ENCODE measurements around the gene NIT1. TPM values are rescaled to one million over a fixed set of nuclear protein-coding genes. Genes with fewer than 3 reads are reported as not detected.

The NIT1 gene
- total RNA-seq, 1 experiment from 2014 or later: 47.2 TPM

GRCh38 chr1:161132410-161133219 lies 14.7 kb downstream of the NIT1 start, which contains the start of gene DEDD (continued):
- TF ChIP-seq PRDM15 (CRISPR knock-in tag; IDR thresholded peaks at IDR 0.05): peak; percentile 86
- no peak for TF ChIP-seq NR3C1 (CRISPR knock-in tag; conservative IDR thresholded peaks at IDR 0.05; ENCODE audit: low read depth)
- TF ChIP-seq TEAD4 (CRISPR knock-in tag; IDR thresholded peaks at IDR 0.05): no peak
- no peak for TF ChIP-seq ZNF219 (CRISPR knock-in tag; IDR thresholded peaks at IDR 0.05; ENCODE audit: borderline replicate concordance)
- no peak for TF ChIP-seq FOXK1 (CRISPR knock-in tag; IDR thresholded peaks at IDR 0.05)
- peak; percentile 64; the same call in 1 of the 2 replicates for TF ChIP-seq CBFB (CRISPR knock-in tag; IDR thresholded peaks at IDR 0.05; ENCODE audit: low read depth)
- peak; percentile 55; the same call in 1 of the 2 replicates for TF ChIP-seq ZNF121 (CRISPR knock-in tag; IDR thresholded peaks at IDR 0.05)
- TF ChIP-seq ETV6 (CRISPR knock-in tag; IDR thresholded peaks at IDR 0.05): no peak; the same call in none of the 2 replicates
- no peak; the same call in 1 of the 2 replicates for TF ChIP-seq GABPB1 (CRISPR knock-in tag; IDR thresholded peaks at IDR 0.05)
- TF ChIP-seq CREB1 (CRISPR knock-in tag; IDR thresholded peaks at IDR 0.05): no peak
- no peak; the same call in 1 of the 2 replicates for TF ChIP-seq IRF2 (CRISPR knock-in tag; IDR thresholded peaks at IDR 0.05; ENCODE audit: borderline replicate concordance, low read depth)

- no peak for DNase-seq (ENCODE audit: low spot score)
- peaks cover 16% of the 10 kb centered on the region for H3K36me3 Mint-ChIP-seq
- no peak overlapping the region for H3K27ac Mint-ChIP-seq
- TF ChIP-seq RELA (CRISPR knock-in tag; IDR thresholded peaks at IDR 0.05; ENCODE audit: borderline replicate concordance) (no peak), ZNF121 (CRISPR knock-in tag; IDR thresholded peaks at IDR 0.05) (no peak), CDX4 (CRISPR knock-in tag; IDR thresholded peaks at IDR 0.05; ENCODE audit: borderline replicate concordance) (no peak), CBFB (CRISPR knock-in tag; IDR thresholded peaks at IDR 0.05; ENCODE audit: low read depth) (no peak), JUN (CRISPR knock-in tag; IDR thresholded peaks at IDR 0.05) (no peak), ATF2 (CRISPR knock-in tag; IDR thresholded peaks at IDR 0.05; ENCODE audit: borderline replicate concordance, low read depth) (no peak), ZNF263 (CRISPR knock-in tag; IDR thresholded peaks at IDR 0.05; ENCODE audit: low read depth) (no peak), CREB1 (CRISPR knock-in tag; IDR thresholded peaks at IDR 0.05) (no peak), CTCF (IDR thresholded peaks at IDR 0.05) (no peak), PRDM15 (CRISPR knock-in tag; IDR thresholded peaks at IDR 0.05) (no peak), IRF1 (CRISPR knock-in tag; IDR thresholded peaks at IDR 0.05) (no peak), SMAD3 (CRISPR knock-in tag; IDR thresholded peaks at IDR 0.05; ENCODE audit: borderline replicate concordance) (no peak), TEAD4 (CRISPR knock-in tag; IDR thresholded peaks at IDR 0.05) (no peak)
- no peak overlapping the region for H3K4me3 Mint-ChIP-seq
- H3K4me1 Mint-ChIP-seq: peaks cover 27% of the 10 kb centered on the region
- H3K9me3 Mint-ChIP-seq: no peaks in the 10 kb centered on the region
- CTCF ChIA-PET: interaction anchor here (0.5 to 4.8 kb wide), 11 partner anchors 8 to 452 kb away, joined by 3 to 18 read pairs (median 4); partner anchors contain the start of genes ITLN2, KLHDC9, NIT1 and PFDN2
- POLR2A ChIA-PET: interaction anchor here (0.8 to 2.4 kb wide), 13 partner anchors 12 to 179 kb away, joined by 3 to 12 read pairs (median 5); partner anchors contain the start of genes F11R, ITLN2, NDUFS2 and NIT1
- peak; percentile 12 for ATAC-seq
- no peaks in the 10 kb centered on the region for H3K27me3 Mint-ChIP-seq (ENCODE audit: low read depth)
Measured at GRCh38 chr1:161133220-161133740, 15.4 kb downstream of the NIT1 start.

Data from WTC11 (cell line).